ENCODE data around the gene TEX52.
"Not testable (repeated sequence)": the region's sequence is repeated elsewhere in the genome, so short reads cannot be mapped to it uniquely, and the experiment has no call there.

The TEX52 gene

DNA sequence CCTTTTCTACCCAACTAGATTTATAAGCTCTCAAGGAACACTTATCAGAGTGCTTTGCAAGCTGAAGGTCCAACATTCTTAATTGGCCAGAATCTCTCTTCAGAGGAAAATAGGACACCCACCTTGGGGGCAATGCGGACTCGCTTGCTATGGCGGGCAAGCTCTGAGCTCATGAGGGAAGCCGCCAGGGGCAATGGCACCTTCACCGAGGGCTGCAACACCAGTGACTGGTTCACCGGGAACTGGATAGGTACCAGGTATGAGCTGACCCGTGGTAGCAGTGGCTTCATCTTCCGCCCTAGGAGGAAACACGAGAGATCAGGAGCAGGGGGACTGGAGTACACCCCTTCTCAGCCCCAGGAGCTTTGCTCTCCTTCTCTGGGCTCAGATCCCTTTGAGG, 7.4 kb upstream of the TEX52 start:
- no peak for DNase-seq (ENCODE audit: low read depth)

- not testable (repeated sequence) for DNase-seq (ENCODE audit: low read depth)
These were observed 6.6 kb upstream of the TEX52 start for GRCh38 chr12:2863402-2863801.

DNA sequence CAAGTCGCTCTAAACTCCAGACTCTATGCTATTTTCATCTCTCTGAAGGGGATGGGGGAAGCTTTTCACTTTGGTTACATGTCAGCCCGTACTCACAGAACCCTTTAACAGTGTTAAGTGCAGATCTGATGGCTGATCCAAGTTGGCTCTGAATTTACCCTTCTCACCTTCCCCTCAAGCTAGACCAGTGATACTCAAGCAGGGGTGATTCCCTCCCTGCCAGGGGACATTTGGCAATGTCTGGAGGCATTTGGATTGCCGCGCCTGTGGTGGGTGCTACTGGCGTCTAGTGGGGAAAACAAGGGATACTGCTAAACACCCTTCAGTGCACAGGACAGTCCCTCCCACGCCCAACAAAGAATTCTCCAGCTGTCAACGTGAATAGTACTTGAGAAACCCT, 6.0 kb upstream of the TEX52 start:
- no peak for DNase-seq (ENCODE audit: low read depth)

DNA sequence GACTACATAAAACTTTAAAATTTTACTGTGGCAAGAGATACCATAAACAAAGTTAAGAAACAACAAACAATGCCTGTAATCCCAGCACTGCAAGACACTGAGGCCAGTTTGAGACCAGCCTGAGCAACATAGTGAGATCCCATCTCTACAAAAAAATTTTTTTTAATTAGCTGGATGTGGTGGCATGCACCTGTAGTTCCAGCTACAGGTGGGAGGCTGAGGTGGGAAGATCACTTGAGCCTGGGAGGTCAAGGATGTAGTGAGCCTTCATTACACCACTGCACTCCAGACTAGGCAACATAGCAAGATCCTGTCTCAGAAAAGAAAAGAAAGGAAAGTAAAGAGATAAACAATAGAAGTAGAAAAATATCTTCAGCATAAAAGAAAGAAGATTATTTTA, 3.3 kb upstream of the TEX52 start:
- no peak for DNase-seq (ENCODE audit: low read depth)

GRCh38 chr12:2858944-2859421, 2.1 kb upstream of the TEX52 start:
- no peak for DNase-seq (ENCODE audit: low read depth)

- no peak for DNase-seq (ENCODE audit: low read depth)
These were observed 1.5 kb upstream of the TEX52 start for GRCh38 chr12:2858334-2858733.

DNA sequence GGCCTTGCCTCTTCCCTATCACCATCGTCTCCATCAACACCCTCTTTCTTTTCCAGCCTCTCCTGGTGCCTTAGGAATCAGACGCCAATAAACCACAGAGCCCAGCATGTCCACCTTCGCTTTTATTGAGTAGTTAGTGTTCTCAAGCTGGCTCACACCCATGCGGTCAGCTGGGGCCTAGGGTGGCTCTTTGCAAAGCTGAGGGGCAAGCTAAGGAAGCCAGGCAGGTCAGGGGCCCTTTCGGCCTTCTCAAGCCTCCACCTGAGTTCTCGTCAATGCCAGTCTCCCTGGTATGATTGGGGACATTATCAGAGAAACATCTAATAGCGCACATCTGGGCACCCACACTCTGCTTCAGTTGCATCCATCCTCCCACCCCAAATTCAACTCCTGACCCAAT, 737 bp upstream of the TEX52 start:
- no peak for DNase-seq (ENCODE audit: low read depth)

DNA sequence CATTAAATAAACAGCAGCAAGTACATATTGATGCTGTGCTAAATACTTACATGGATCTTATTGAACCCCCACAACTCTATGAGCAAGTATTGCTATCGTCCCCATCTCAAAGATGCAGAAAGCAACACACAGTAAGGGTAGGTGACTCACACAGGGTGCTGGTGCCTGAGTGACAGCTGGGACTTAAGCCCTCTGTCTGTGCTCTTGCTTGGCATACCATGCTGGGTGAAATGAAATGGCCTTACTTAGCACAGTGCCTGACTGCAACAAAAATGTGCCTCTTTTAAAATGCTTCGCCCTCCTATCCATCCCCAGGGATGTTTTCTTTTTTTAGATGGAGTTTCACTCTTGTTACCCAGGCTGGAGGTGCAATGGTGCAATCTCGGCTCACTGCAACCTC, 788 bp downstream of the TEX52 start:
- no peak for DNase-seq (ENCODE audit: low read depth)

DNA sequence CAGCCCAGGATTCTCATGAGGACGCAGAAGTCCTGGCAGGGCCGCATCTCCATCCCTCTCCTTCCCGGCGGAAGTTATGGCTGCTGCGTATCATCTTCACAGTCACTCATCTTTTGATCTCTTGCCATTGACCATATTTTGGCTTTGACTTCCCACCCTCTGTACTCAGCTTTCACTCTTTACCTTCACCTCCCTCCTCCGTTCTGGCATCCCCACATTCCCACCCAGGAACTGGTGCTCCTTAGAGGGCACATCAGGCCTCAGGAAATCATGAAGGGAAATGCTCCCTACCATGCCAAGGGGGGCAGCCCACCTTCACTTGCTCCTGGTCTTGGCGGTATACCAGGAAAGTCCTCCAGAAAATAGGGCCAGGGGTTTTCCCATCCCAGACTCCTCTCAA, 1.3 kb downstream of the TEX52 start:
- DNase-seq (ENCODE audit: low read depth) = no peak

- no peak for DNase-seq (ENCODE audit: low read depth)
These were observed 2.0 kb downstream of the TEX52 start for GRCh38 chr12:2854669-2855453.

- no peak for DNase-seq (ENCODE audit: low read depth)
These were observed 3.2 kb downstream of the TEX52 start for GRCh38 chr12:2853626-2854025.

DNA sequence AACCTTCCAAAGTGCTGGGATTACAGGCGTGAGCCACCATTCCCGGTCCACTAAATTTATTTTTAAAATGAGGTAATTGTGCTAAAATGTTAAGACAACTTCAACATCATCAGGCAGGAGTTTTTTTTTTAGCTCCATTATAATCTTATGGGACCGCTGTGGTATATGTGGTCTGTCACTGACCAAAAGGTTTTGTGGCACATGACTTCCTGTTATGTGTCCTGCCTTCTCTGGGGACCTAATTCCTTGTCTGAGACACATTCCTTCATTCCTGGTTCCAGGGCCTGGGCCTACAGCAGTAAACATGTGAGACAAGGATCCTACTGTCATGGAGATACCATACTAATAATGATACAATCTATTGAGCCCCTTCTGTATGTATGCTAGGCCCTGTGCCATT, 4.9 kb downstream of the TEX52 start:
- DNase-seq (ENCODE audit: low read depth) = no peak

- DNase-seq (ENCODE audit: low read depth) = no peak
These were observed 11.6 kb downstream of the TEX52 start for GRCh38 chr12:2845280-2845679.

DNA sequence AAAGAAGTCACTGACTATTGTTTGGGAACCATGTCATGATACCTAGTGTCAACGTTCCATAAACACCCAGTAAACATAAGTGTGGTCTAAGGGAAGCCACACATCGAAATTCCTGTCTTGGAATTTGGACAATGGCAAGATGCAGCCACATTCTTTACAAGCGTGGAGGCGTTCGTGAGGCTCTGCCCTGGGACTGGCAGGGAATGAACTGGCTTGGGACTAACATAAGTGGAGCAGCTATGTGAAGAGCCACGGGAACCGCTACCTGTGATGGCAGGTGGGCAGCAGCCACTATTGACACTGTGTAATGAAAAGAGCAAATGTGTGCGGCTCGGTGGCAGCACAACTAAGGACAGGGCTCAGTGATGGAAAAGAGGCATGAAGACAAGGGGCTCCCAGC, 12.1 kb downstream of the TEX52 start:
- no peak for DNase-seq (ENCODE audit: low read depth)

- DNase-seq (ENCODE audit: low read depth) = no peak
These were observed 13.9 kb downstream of the TEX52 start for GRCh38 chr12:2842948-2843347.

DNA sequence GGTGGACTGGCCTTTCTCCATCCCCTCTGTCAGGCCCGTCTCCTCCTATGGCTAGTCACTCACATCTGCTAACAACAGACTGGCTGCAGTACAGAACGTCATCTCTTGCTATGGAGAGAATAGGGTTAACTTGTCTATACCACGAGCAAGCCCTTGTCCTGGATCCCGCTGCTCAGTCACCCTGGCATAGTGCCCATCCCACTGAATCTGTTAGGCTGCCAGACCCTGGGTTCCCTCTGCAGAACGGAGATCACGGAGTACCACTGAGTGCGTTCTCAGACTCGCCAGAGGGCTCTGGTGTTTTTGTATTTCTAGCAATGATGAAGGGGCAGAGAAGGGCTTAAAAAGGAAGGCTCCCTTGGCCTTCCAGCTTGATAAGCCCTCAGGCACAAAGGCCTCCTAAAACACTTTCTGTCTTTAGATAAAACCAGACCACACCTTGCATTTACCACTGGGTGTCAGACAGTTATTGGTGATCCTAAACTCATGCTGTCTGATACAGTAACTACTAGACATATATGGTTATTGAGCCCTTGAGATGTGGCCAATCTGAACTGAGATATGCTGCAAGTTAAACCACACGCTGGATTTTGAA, 15.7 kb downstream of the TEX52 start:
- DNase-seq (ENCODE audit: low read depth) = no peak

DNA sequence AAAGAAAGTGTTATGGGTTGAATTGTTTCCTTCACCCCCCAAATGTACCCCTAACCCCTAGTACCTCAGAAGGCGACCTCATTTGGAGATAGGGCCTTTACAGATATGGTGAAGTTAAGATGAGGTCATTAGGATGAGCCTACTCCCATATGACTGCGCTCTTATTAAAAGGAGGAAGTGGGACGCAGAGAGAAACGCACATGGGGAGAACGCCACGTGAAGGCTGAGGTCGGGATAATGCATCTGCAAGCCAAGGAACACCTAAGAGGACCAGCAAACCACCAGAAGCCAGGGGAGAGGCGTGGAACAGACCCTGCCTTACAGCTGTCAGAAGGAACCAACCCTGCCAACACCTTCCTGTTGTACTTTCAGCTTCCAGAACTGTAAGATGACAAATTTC, 20.3 kb downstream of the TEX52 start:
- DNase-seq (ENCODE audit: low read depth) = no peak

DNA sequence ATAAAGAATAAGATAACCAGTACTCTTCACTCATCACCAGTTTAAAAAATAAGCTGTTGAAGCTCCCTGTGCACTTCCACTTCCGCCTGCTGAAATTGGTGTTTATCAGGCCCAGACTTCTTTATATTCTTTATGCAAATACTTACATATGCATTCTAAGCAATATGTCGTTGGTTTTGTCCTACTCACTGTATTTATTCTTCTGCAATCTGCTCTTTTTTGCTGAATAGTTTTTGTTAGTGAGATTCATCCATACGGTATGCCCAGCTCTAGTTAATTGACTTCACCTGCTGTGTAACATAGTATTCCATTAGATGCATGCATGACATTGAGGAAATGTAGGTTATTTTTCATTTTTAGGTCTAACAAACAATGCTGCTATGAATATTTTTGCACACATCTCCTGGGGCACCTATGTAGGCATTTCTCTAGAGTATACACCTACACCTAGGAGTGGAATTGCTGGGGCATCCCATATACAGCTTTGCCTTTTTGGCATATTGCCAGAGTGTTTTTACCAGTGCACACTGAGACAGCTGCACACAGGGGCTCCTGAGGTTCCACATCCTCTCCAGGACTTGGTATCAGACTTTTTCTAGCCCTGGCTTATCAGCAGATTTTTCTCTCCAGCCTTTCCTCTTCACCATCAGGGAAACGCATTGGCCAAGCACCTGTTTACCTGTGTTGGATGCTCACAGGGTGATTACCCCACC, 21.0 kb downstream of the TEX52 start:
- no peak for DNase-seq (ENCODE audit: low read depth)

DNA sequence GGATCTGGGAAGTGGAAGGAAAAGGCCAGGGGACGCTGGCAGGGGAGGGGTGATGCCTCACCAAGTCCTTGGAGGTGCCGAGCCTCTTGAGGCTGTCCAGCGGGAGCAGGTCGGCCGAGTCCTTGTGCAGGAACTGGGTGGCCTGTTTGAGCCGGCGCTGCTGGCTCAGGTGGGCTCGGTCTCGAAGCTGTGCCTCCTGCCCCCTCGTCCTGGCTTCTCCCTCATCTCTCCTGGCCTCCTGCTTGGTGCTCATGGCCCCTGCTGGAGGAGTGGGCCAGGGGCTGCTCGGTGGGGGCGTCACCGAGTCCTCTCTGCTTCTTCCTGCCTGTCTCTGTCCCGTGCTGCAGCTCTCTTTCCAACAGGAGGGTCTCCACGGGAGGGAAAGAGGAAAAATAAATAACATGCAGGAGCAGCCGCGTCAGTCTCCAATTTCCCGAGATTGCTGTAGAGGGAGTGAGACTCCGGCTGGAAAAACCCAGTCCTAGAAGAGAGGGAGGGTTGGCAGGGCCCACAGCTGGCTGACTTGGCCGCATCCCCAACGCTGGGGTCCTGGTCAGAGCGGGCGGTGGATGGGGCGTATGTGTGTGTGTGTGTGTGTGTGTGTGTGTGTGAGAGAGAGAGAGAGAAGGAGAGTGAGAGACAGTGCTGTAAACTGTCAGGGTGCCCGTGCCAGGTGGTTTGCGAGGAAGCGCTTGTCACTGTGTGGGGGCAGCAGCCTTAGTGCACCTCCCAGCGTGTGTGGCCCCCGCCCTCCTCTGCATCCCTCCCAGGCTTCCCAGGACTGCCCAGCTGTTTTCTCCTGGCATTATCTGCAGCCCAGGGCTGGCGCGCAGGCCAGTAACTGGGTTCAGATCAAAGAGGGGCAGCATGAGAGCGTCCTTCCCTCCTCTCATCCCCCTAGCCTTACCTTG, 22.0 kb downstream of the TEX52 start, which contains the start of gene NRIP2:
TSS of gene NRIP2 (minus strand) at position 455 of the 911 bp plus-strand sequence. CDS start at position 403, 52 bp downstream.
- DNase-seq (ENCODE audit: low read depth) = no peak

DNA sequence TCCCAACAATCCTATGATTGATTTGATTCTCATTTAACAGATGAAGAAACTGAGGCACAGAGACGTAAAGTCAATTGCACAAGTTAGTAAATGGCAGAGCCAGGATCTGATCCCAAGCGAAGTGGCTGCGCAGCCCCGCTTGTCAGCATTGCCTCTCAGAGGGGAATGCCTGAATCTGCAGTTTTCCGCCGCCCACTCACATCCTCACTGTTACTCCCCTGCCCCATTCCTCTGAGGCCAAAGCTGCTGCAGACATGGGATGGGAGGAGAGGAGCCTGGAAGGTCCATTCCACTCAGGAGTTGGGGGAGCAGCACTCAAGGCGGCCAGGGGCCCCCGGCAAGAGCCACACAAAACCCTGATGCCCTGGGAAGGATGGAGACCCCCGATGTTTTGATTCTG, 23.0 kb downstream of the TEX52 start:
- DNase-seq (ENCODE audit: low read depth) = no peak

- DNase-seq (ENCODE audit: low read depth) = no peak
These were observed 23.5 kb downstream of the TEX52 start for GRCh38 chr12:2833327-2833726.

DNA sequence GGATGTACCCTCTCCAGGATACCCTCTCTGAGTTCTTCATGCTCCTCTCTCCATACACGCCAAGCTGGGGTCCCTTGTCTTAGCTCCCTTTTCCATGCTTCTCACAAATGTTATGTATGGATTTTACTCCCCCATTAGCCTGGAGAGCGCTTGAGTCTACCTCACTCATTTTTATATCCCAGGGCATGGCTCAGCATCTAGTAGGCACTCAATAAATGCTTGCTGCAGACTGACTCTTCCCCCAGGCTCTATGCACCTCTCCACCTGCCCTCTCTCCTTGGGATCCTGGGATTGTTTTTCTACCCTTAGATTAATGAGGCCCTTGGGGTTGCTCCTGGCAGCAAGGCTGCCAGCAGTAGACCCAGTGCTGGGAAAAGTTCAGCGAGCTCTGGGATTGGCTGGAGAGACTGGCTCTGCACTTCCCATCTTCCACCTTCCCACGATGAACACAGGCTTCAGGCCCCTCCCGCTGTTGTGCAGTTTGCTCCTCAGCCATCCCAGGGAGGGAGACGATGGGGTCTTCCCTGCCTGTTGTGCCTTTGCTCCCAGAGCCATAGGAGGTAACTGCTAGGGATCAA, 24.2 kb downstream of the TEX52 start:
- no peak for DNase-seq (ENCODE audit: low read depth)

Data from non-pigmented ciliary epithelial cell (primary cell).